Measurements from ENCODE around the gene NEURL1. TPM values are rescaled to one million over a fixed set of nuclear protein-coding genes. Genes with fewer than 3 reads are reported as not detected.

The NEURL1 gene
- total and polyA plus RNA-seq, 12 donors: 0.18 to 12.5 (median 2.3) TPM; not detected in 3

DNA sequence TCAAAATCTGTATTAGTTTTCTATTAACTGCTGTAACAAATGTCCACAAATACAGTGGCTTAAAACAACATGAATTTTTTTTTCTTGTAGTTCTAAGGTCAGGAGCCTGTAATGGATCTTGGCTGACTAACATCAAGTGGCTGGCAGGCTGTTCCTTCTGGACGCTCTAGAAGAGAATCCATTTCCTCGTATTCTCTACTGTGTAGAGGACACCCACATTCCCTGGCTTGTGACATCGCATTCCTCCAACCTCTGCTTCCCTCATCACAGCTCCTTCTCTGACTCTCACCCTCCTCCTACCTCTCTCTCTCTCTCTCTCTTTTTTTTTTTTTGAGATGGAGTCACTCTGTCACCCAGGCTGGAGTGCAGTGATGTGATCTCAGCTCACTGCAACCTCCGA lies 30.0 kb upstream of the NEURL1 start:
- no peak for DNase-seq
- no peaks in the 10 kb centered on the region for H3K36me3 ChIP-seq (replicated peaks in 1 of 2)
- intact Hi-C loops (cut with DNase I): no loop called here
- TF ChIP-seq CTCF (IDR thresholded peaks at IDR 0.05) (no peak), POLR2A (IDR thresholded peaks at IDR 0.05) (no peak)
- H3K27me3 ChIP-seq: no peaks in the 10 kb centered on the region
- WGBS, 4 donors: 62 to 80% (median 72%) methylated on average over 4 of the region's 4 CpGs
- no peak overlapping the region for H3K4me3 ChIP-seq
- no peaks in the 10 kb centered on the region for H3K4me1 ChIP-seq (replicated peaks in 1 of 2)
- no peaks in the 10 kb centered on the region for H3K9me3 ChIP-seq (replicated peaks in 1 of 3)
- H3K27ac ChIP-seq: no peak overlapping the region

DNA sequence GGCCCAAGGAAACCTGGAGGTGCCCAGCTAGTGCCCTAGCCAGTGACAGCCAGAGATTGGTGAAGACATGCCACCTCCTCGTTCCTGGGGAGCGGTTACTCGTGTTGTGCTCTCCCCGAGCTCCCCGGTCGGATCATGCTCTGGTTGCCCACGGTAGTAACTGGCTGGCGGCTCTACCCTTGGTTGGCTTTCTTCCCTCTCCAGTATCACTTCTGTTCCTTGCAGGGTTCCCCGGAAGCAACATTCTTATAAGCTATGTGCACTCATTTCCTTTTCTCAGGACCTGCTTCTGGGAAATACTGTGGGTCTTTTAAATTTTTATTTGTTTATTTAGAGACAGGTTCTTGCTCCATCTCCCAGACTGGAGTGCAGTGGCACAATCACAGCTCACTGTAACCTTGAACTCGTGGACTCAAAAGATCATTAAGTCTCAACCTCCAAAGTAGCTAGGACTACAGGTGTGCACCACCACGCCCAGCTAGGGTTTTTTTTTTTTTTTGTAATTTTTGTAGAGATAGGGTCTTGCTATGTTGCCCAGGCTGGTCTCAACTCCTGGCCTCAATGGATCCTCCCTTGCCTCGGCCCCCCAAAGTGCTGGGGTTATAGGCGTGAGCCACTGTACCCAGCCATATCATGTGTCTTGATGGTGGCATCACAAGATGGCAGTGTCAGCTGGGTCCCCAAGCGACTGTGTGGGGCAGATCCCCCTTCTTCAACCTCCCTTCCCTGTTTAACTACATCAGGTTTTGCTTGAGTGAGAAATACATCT lies 27.9 kb upstream of the NEURL1 start:
- Histone ChIP-seq H3K9me3 (replicated peaks in 1 of 3) (no peaks in the 10 kb centered on the region), H3K4me3 (no peak overlapping the region), H3K4me1 (replicated peaks in 1 of 2) (no peaks in the 10 kb centered on the region), H3K36me3 (replicated peaks in 1 of 2) (no peaks in the 10 kb centered on the region), H3K27ac (no peak overlapping the region), H3K27me3 (no peaks in the 10 kb centered on the region)
- no peak for DNase-seq
- intact Hi-C loops (cut with DNase I): no loop called here
- 78 to 91% (median 84%) methylated on average over 14 of the region's 14 CpGs for WGBS, 4 donors
- no peak for TF ChIP-seq POLR2A (IDR thresholded peaks at IDR 0.05)
- no peak for TF ChIP-seq CTCF (IDR thresholded peaks at IDR 0.05)

- 81 to 94% (median 90%) methylated on average over 3 of the region's 3 CpGs for WGBS, 4 donors
- Histone ChIP-seq H3K27me3 (no peaks in the 10 kb centered on the region), H3K4me3 (no peak overlapping the region), H3K27ac (no peak overlapping the region), H3K4me1 (replicated peaks in 1 of 2) (no peaks in the 10 kb centered on the region), H3K9me3 (replicated peaks in 1 of 3) (no peaks in the 10 kb centered on the region), H3K36me3 (replicated peaks in 1 of 2) (no peaks in the 10 kb centered on the region)
- no peak for DNase-seq
- intact Hi-C loops (cut with DNase I): no loop called here
- no peak for TF ChIP-seq POLR2A (IDR thresholded peaks at IDR 0.05)
- TF ChIP-seq CTCF (IDR thresholded peaks at IDR 0.05): no peak
Observed at GRCh38 chr10:103466734-103467133, 26.8 kb upstream of the NEURL1 start.

- no peak for TF ChIP-seq POLR2A (IDR thresholded peaks at IDR 0.05)
- no peak for TF ChIP-seq CTCF (IDR thresholded peaks at IDR 0.05)
- Histone ChIP-seq H3K9me3 (replicated peaks in 1 of 3) (no peaks in the 10 kb centered on the region), H3K27ac (no peak overlapping the region), H3K27me3 (no peaks in the 10 kb centered on the region), H3K4me1 (replicated peaks in 1 of 2) (no peaks in the 10 kb centered on the region), H3K4me3 (no peak overlapping the region), H3K36me3 (replicated peaks in 1 of 2) (no peaks in the 10 kb centered on the region)
- WGBS, 4 donors: 89 to 92% (median 91%) methylated on average over 7 of the region's 7 CpGs
- intact Hi-C loops (cut with DNase I): no loop called here
- no peak for DNase-seq
Observed at GRCh38 chr10:103467406-103467805, 26.1 kb upstream of the NEURL1 start.
